WTC11 (cell line): ENCODE measurements around the gene PTH1R.

Experiments used
- MXD4 ChIP-seq: fragments of 250-450 bp; sonication (Bioruptor Pico); IDR thresholded peaks from 2 replicates; pipeline ENCODE4 v1.8.0; 2021; ENCODE audit warnings: mild to moderate bottlenecking, moderate library complexity, borderline replicate concordance
- TF ChIP-seq, protein P1 (sequence below): sonication (generic); formaldehyde crosslinking; IDR thresholded peaks from 2 replicates; pipeline ENCODE4 v1.8.0; 2023; ENCODE audit warnings: missing genetic modification reagents
- TF ChIP-seq, protein P2 (sequence below): fragments of 200-600 bp; IDR thresholded peaks from 2 replicates; pipeline ENCODE4 v1.8.0; 2022; ENCODE audit warnings: antibody characterized with exemption
- TF ChIP-seq, protein P3 (sequence below): sonication (generic); formaldehyde crosslinking; IDR thresholded peaks from 2 replicates; pipeline ENCODE4 v1.8.1; 2023; ENCODE audit warnings: mild to moderate bottlenecking, missing genetic modification reagents, moderate library complexity

DNA sequence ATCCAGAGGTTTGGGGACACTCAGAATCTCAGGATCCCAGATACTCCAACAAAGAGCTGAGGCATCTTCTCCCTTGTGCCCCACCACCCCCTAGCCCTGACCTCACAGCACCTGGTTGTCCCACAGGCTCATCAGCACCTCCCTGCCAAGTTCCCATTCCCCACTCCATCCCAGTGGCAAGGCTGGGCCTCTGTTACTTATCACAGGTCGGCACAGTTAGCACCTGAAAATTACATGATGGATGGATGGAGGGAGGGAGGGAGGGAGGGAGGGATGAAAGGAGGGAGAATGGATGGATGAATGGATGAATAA, 27.1 kb upstream of the PTH1R start:
- TF ChIP-seq, protein P1, sequence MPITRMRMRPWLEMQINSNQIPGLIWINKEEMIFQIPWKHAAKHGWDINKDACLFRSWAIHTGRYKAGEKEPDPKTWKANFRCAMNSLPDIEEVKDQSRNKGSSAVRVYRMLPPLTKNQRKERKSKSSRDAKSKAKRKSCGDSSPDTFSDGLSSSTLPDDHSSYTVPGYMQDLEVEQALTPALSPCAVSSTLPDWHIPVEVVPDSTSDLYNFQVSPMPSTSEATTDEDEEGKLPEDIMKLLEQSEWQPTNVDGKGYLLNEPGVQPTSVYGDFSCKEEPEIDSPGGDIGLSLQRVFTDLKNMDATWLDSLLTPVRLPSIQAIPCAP (CRISPR knock-in tag): no peak
- TF ChIP-seq, protein P2, sequence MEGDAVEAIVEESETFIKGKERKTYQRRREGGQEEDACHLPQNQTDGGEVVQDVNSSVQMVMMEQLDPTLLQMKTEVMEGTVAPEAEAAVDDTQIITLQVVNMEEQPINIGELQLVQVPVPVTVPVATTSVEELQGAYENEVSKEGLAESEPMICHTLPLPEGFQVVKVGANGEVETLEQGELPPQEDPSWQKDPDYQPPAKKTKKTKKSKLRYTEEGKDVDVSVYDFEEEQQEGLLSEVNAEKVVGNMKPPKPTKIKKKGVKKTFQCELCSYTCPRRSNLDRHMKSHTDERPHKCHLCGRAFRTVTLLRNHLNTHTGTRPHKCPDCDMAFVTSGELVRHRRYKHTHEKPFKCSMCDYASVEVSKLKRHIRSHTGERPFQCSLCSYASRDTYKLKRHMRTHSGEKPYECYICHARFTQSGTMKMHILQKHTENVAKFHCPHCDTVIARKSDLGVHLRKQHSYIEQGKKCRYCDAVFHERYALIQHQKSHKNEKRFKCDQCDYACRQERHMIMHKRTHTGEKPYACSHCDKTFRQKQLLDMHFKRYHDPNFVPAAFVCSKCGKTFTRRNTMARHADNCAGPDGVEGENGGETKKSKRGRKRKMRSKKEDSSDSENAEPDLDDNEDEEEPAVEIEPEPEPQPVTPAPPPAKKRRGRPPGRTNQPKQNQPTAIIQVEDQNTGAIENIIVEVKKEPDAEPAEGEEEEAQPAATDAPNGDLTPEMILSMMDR: no peak
- TF ChIP-seq, protein P3, sequence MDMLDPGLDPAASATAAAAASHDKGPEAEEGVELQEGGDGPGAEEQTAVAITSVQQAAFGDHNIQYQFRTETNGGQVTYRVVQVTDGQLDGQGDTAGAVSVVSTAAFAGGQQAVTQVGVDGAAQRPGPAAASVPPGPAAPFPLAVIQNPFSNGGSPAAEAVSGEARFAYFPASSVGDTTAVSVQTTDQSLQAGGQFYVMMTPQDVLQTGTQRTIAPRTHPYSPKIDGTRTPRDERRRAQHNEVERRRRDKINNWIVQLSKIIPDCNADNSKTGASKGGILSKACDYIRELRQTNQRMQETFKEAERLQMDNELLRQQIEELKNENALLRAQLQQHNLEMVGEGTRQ (CRISPR knock-in tag): no peak
- TF ChIP-seq MXD4 (CRISPR knock-in tag): no peak
